MCF 10A (cell line): ENCODE results near the gene PHF21A. TPM values are rescaled to one million over a fixed set of nuclear protein-coding genes. Genes with fewer than 3 reads are reported as not detected.

ENCODE experiments used
- BruUV-seq: library from RNA; stranded (reverse); fragments of 400-500 nt; replicated peaks from 2 replicates; lab custom pipeline; 2021; lab: Mats Ljungman, UMichigan
- CTCF ChIA-PET: fragments of 300-600 bp; sonication (Branson Sonifier 250); formaldehyde crosslinking; extraction: SDS; loops from one replicate; lab custom pipeline; 2021; ENCODE audit warnings: antibody characterized with exemption, inconsistent platforms; lab: Yijun Ruan, JAX
- POLR2A ChIA-PET: fragments of 300-600, 350-650 bp; sonication (Branson Sonifier 250); formaldehyde crosslinking; extraction: SDS; loops from one replicate; lab custom pipeline; 2020; ENCODE audit warnings: antibody characterized with exemption, inconsistent platforms; lab: Yijun Ruan, JAX
- DNase-seq: peaks from one replicate; pipeline ENCODE4 v3.0.0-alpha.2; 2018; ENCODE audit not compliant: unreplicated experiment
- H3K27ac Mint-ChIP-seq: one replicate; pipeline ENCODE4 v1.8.0; 2022; ENCODE audit warnings: mild to moderate bottlenecking, low read depth, mixed read lengths; ENCODE audit not compliant: unreplicated experiment
- H3K27me3 Mint-ChIP-seq: one replicate; pipeline ENCODE4 v1.8.0; 2022; ENCODE audit warnings: mixed read lengths; ENCODE audit not compliant: insufficient read depth, unreplicated experiment
- H3K36me3 Mint-ChIP-seq: one replicate; pipeline ENCODE4 v1.8.0; 2022; ENCODE audit warnings: mild to moderate bottlenecking, moderate library complexity, mixed read lengths; ENCODE audit not compliant: insufficient read depth, unreplicated experiment
- H3K4me1 Mint-ChIP-seq: one replicate; pipeline ENCODE4 v1.8.0; 2022; ENCODE audit warnings: mixed read lengths; ENCODE audit not compliant: insufficient read depth, unreplicated experiment
- H3K4me3 Mint-ChIP-seq: one replicate; pipeline ENCODE4 v1.8.0; 2022; ENCODE audit warnings: mild to moderate bottlenecking, moderate library complexity, mixed read lengths; ENCODE audit not compliant: unreplicated experiment
- H3K9me3 Mint-ChIP-seq: one replicate; pipeline ENCODE4 v1.8.0; 2022; ENCODE audit warnings: mixed read lengths; ENCODE audit not compliant: unreplicated experiment
- CTCF ChIP-seq: fragments of 200-600 bp; IDR thresholded peaks from one replicate; pipeline ENCODE4 v1.8.0; 2022; ENCODE audit warnings: antibody characterized with exemption, mild to moderate bottlenecking; ENCODE audit not compliant: unreplicated experiment
- intact Hi-C: fragments of 100-400 bp; cut with micrococcal nuclease; formaldehyde crosslinking; loops from 2 replicates; pipeline ENCODE4 v1.14.1; 2022
- total RNA-seq: library from RNA; stranded (reverse); gene quantifications from 2 replicates; pipeline ENCODE4 v1.2.3, GENCODE V29; 2022

PHF21A gene
- total RNA-seq, 1 experiment from 2014 or later = 37.6 TPM

- ChIA-PET CTCF (interaction anchor here (0.8 to 7.3 kb wide), 3 partner anchors 36 to 238 kb away, joined by 3 to 53 read pairs (median 6); no protein-coding TSS in a partner anchor), POLR2A (interaction anchor here (1.8 to 3.2 kb wide), 2 partner anchors 36 to 118 kb away, joined by 3 to 18 read pairs; no protein-coding TSS in a partner anchor)
- BruUV-seq = no TSS peak
- H3K4me1 Mint-ChIP-seq = peaks cover 7% of the 10 kb centered on the region
- no peaks in the 10 kb centered on the region for H3K36me3 Mint-ChIP-seq
- no peaks in the 10 kb centered on the region for H3K9me3 Mint-ChIP-seq
- intact Hi-C loops = no loop called here
- no peak for TF ChIP-seq CTCF
- no peak for DNase-seq
- H3K4me3 Mint-ChIP-seq = no peak overlapping the region
- no peak overlapping the region for H3K27ac Mint-ChIP-seq
- no peaks in the 10 kb centered on the region for H3K27me3 Mint-ChIP-seq
These were observed 119.8 kb downstream of the PHF21A start for GRCh38 chr11:46001448-46001914.

- H3K9me3 Mint-ChIP-seq = no peaks in the 10 kb centered on the region
- DNase-seq = no peak
- peaks cover 13% of the 10 kb centered on the region for H3K4me1 Mint-ChIP-seq
- no peak for TF ChIP-seq CTCF
- ChIA-PET CTCF (interaction anchor here (7.3 kb wide), 1 partner anchor 32 kb away, joined by 53 read pairs; no protein-coding TSS in a partner anchor), POLR2A (no interaction called here)
- H3K27ac Mint-ChIP-seq = no peak overlapping the region
- H3K36me3 Mint-ChIP-seq = no peaks in the 10 kb centered on the region
- no peak overlapping the region for H3K4me3 Mint-ChIP-seq
- no peaks in the 10 kb centered on the region for H3K27me3 Mint-ChIP-seq
- BruUV-seq = no TSS peak
- intact Hi-C loops = no loop called here
These were observed 123.7 kb downstream of the PHF21A start for GRCh38 chr11:45997599-45997998.

GRCh38 chr11:45995342-45995734 is 125.9 kb downstream of the PHF21A start:
- Mint-ChIP-seq H3K4me3 (no peak overlapping the region), H3K36me3 (no peaks in the 10 kb centered on the region), H3K4me1 (peaks cover 12% of the 10 kb centered on the region), H3K27me3 (no peaks in the 10 kb centered on the region), H3K9me3 (no peaks in the 10 kb centered on the region), H3K27ac (no peak overlapping the region)
- BruUV-seq = no TSS peak
- DNase-seq = no peak
- intact Hi-C loops = no loop called here
- POLR2A ChIA-PET = interaction anchor here (0.5 to 1.5 kb wide), 4 partner anchors 9 to 23 kb away, joined by 3 to 6 read pairs (median 4); no protein-coding TSS in a partner anchor
- no peak for TF ChIP-seq CTCF
- CTCF ChIA-PET = interaction anchor here (0.9 to 5.0 kb wide), 4 partner anchors 11 to 30 kb away, joined by 3 to 44 read pairs (median 8); no protein-coding TSS in a partner anchor

GRCh38 chr11:45994371-45995341 is 126.6 kb downstream of the PHF21A start:
- TF ChIP-seq CTCF = no peak
- Mint-ChIP-seq H3K36me3 (no peaks in the 10 kb centered on the region), H3K4me1 (peaks cover 12% of the 10 kb centered on the region), H3K4me3 (no peak overlapping the region), H3K27ac (no peak overlapping the region), H3K9me3 (no peaks in the 10 kb centered on the region), H3K27me3 (no peaks in the 10 kb centered on the region)
- ChIA-PET POLR2A (interaction anchor here (0.5 to 1.5 kb wide), 4 partner anchors 8 to 22 kb away, joined by 3 to 6 read pairs (median 4); no protein-coding TSS in a partner anchor), CTCF (interaction anchor here (0.8 to 5.0 kb wide), 5 partner anchors 12 to 30 kb away, joined by 3 to 44 read pairs (median 6); no protein-coding TSS in a partner anchor)
- no peak for DNase-seq
- no TSS peak for BruUV-seq
- intact Hi-C loops = no loop called here
